Measurements from ENCODE around the gene CCL8. TPM values are rescaled to one million over a fixed set of nuclear protein-coding genes. Genes with fewer than 3 reads are reported as not detected.

Gene CCL8
- total RNA-seq, 2 experiments from 2014 or later, result not detected

- Mint-ChIP-seq H3K4me3 (no peak overlapping the region), H3K27ac (no peak overlapping the region), H3K9me3 (no peaks in the 10 kb centered on the region), H3K27me3 (peaks cover 12% of the 10 kb centered on the region), H3K36me3 (no peaks in the 10 kb centered on the region), H3K4me1 (ENCODE audit: low read depth) (peaks cover 15% of the 10 kb centered on the region)
- intact Hi-C loops (cut with micrococcal nuclease), result no loop called here
- DNase-seq, result no peak
- ChIA-PET CTCF (interaction anchor here (0.6 to 5.7 kb wide), 3 partner anchors 8 to 590 kb away, joined by 3 to 46 read pairs (median 15); partner anchors contain the start of gene CCL1), POLR2A (no interaction called here)
Measured at GRCh38 chr17:34369571-34369970, 50.3 kb downstream of the CCL8 start.

GRCh38 chr17:34370376-34370996 is 51.3 kb downstream of the CCL8 start:
- POLR2A ChIA-PET, result no interaction called here

GRCh38 chr17:34370997-34371395 is 51.8 kb downstream of the CCL8 start:
- Mint-ChIP-seq H3K36me3 (no peaks in the 10 kb centered on the region), H3K27ac (no peak overlapping the region), H3K4me3 (no peak overlapping the region), H3K27me3 (peaks cover 5% of the 10 kb centered on the region), H3K4me1 (ENCODE audit: low read depth) (peaks cover 7% of the 10 kb centered on the region), H3K9me3 (no peaks in the 10 kb centered on the region)
- ChIA-PET CTCF (interaction anchor here (0.9 to 5.7 kb wide), 3 partner anchors 10 to 170 kb away, joined by 3 to 46 read pairs (median 15); partner anchors contain the start of gene CCL1), POLR2A (no interaction called here)
- peak; percentile 19 for DNase-seq
- intact Hi-C loops (cut with micrococcal nuclease), result no loop called here

More at GRCh38 chr17:34370376-34370996, 51.3 kb downstream of the CCL8 start:
- CTCF ChIA-PET, result interaction anchor here (0.6 to 5.7 kb wide), 4 partner anchors 9 to 591 kb away, joined by 3 to 46 read pairs (median 9); partner anchors contain the start of gene CCL1
- Mint-ChIP-seq H3K4me3 (no peak overlapping the region), H3K36me3 (no peaks in the 10 kb centered on the region), H3K9me3 (no peaks in the 10 kb centered on the region), H3K27ac (no peak overlapping the region), H3K27me3 (peaks cover 5% of the 10 kb centered on the region), H3K4me1 (ENCODE audit: low read depth) (peaks cover 10% of the 10 kb centered on the region)
- intact Hi-C loops (cut with micrococcal nuclease), result no loop called here
- DNase-seq, result no peak

Other genes starting within 250 kb of the CCL8 start
- gene CCL2, start 64.2 kb upstream of the CCL8 start, total RNA-seq, result not detected
- gene CCL7, start 49.2 kb upstream of the CCL8 start, total RNA-seq, result not detected
- gene CCL11, start 33.7 kb upstream of the CCL8 start, total RNA-seq, result not detected
- gene CCL13, start 37.0 kb downstream of the CCL8 start, total RNA-seq, result not detected
- under 1 TPM; 0.44 to 0.67 TPM for gene CCL1, start 43.8 kb downstream of the CCL8 start, total RNA-seq